Rectal smooth muscle tissue (tissue), 1 donor: ENCODE results near the gene ZNF593OS.
A peak's percentile ranks its signal among the peaks of the same experiment; 100 is the strongest.

Experiments
- H3K27ac ChIP-seq: one replicate; pipeline ENCODE4 v1.7.0; 2013; ENCODE audit warnings: low read depth, low read length, inconsistent platforms
- H3K27me3 ChIP-seq: one replicate; pipeline ENCODE4 v1.7.0; 2013; ENCODE audit warnings: low read length; ENCODE audit not compliant: control insufficient read depth, insufficient read depth
- H3K36me3 ChIP-seq: one replicate; pipeline ENCODE4 v1.7.0; 2013; ENCODE audit warnings: low read length; ENCODE audit not compliant: control insufficient read depth, insufficient read depth
- H3K4me1 ChIP-seq: one replicate; pipeline ENCODE4 v1.7.0; 2013; ENCODE audit warnings: low read length; ENCODE audit not compliant: control insufficient read depth, insufficient read depth
- H3K4me3 ChIP-seq: one replicate; pipeline ENCODE4 v1.7.0; 2013; ENCODE audit warnings: low read length
- H3K9ac ChIP-seq: one replicate; pipeline ENCODE4 v1.7.0; 2013; ENCODE audit warnings: low read length

The ZNF593OS gene

DNA sequence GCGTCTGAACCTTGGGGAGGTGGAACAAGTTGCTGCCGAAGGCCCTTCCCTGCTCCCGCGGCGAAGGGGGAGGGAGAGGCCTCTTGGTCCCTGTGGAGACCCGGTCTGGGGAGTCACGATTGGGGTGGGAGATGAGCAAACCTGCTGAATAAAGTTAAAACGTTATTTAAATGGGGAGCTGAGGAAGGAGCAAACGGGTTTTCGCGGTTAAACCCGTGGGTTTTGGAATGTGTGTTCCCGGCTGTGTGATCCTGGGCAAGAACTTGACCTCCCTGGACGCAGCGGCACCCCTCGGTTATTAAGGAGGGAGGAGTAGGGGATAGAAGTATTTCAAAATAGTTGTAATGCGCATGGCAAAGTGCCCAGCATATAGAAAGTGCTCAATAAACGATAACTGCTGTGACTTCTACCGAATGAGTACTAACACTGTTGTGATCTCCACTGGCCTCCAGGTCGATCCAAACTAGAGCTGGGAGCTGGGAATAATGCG lies 9.4 kb downstream of the ZNF593OS start:
- Histone ChIP-seq H3K4me3 (peak overlapping the region; percentile 35), H3K27ac (no peak overlapping the region), H3K9ac (no peak overlapping the region), H3K27me3 (no peaks in the 10 kb centered on the region), H3K36me3 (no peaks in the 10 kb centered on the region), H3K4me1 (peaks cover 3% of the 10 kb centered on the region)

DNA sequence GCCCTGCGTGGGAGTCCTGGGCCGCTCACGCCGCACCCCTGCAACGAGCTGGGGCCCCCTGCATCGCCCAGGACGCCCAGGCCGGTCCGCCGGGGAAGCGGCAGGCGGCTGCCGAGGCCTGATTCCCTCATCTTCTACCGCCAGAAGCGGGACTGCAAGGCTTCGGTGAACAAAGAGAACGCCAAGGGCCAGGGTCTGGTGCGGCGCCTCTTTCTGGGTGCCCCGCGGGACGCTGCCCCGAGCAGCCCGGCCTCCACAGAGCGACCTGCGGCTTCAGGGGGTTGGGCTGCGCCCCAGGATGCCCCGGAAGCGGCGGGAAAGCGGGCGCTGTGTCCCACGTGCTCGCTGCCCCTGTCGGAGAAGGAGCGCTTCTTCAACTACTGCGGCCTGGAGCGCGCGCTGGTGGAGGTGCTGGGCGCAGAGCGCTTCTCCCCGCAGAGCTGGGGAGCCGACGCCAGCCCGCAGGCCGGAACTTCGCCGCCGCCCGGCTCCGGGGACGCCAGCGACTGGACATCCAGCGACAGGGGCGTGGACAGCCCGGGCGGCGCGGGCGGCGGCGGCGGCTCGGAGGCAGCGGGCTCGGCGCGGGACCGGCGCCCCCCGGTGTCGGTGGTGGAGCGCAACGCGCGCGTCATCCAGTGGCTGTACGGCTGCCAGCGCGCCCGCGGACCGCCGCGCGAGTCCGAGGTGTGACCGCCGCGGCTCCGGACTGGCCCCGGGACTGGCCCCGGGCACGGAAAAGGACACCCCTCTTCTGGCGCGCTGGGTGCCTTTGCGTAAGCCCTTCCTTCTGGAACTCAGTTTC lies 10.0 kb downstream of the ZNF593OS start:
- H3K27ac ChIP-seq = no peak overlapping the region
- H3K4me3 ChIP-seq = peak overlapping the region; percentile 54
- H3K36me3 ChIP-seq = no peaks in the 10 kb centered on the region
- no peaks in the 10 kb centered on the region for H3K27me3 ChIP-seq
- H3K9ac ChIP-seq = peak overlapping the region; percentile 4
- H3K4me1 ChIP-seq = peaks cover 3% of the 10 kb centered on the region

DNA sequence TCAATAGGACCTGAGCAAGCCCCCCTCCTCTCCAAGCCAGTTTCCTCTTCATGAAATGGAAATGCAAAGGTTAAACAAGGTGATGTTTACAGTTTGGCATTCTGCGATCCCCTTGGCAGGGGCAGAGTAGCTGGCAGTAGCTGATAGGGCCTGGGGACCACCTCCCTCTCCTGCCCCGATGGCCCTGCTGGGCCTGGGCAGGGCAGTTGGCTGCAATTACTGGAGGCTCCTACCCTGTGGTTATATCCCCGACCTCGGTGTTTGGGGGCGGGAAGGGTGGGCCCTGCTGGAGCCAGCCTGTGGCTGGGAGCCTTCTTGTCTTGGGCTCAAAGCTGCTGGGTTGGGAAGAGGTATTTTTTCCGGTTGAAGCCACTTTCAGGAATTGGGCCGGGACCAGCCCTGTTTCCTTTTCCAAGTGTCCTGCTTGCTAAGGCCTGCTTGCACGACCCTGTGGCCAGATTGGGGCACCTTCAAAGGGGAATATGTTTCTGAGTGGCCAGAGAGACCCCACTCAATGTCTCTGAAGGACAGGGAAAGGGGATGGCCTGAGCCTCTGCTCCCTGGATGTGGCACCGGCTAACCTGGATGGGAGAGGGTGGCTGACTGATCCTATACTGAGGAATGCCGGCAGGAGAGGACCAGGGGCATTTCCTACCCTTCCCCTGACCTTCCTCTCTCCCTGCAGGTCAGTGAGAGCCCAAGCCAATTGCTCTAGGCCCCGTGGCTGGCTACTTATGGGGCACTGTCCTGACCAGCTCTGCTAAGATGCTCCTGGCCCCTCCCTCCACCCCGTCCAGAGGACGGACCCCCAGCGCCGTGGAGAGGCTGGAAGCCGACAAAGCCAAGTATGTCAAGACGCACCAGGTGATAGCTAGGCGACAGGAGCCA lies 10.9 kb downstream of the ZNF593OS start:
- Histone ChIP-seq H3K4me3 (peak overlapping the region; percentile 54), H3K27me3 (peaks cover 8% of the 10 kb centered on the region), H3K4me1 (peaks cover 3% of the 10 kb centered on the region), H3K27ac (no peak overlapping the region), H3K36me3 (no peaks in the 10 kb centered on the region), H3K9ac (no peak overlapping the region)

DNA sequence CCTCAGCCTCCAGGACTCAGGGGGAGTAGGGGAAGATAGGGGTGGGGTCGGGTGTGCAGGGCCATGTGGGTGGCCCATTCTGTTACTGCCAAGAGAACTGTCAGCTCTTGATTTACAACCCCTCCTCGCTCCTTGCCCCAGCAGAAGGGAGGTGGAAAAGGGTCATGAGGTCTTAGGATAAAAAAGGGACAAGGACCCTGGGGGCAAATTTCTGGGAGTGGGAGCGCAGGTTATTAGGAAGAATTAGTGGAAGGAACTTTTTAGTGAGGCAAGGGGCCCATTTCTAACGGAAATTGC lies 11.9 kb downstream of the ZNF593OS start:
- H3K9ac ChIP-seq = no peak overlapping the region
- peaks cover 3% of the 10 kb centered on the region for H3K4me1 ChIP-seq
- H3K36me3 ChIP-seq = no peaks in the 10 kb centered on the region
- peaks cover 10% of the 10 kb centered on the region for H3K27me3 ChIP-seq
- H3K27ac ChIP-seq = no peak overlapping the region
- H3K4me3 ChIP-seq = no peak overlapping the region

DNA sequence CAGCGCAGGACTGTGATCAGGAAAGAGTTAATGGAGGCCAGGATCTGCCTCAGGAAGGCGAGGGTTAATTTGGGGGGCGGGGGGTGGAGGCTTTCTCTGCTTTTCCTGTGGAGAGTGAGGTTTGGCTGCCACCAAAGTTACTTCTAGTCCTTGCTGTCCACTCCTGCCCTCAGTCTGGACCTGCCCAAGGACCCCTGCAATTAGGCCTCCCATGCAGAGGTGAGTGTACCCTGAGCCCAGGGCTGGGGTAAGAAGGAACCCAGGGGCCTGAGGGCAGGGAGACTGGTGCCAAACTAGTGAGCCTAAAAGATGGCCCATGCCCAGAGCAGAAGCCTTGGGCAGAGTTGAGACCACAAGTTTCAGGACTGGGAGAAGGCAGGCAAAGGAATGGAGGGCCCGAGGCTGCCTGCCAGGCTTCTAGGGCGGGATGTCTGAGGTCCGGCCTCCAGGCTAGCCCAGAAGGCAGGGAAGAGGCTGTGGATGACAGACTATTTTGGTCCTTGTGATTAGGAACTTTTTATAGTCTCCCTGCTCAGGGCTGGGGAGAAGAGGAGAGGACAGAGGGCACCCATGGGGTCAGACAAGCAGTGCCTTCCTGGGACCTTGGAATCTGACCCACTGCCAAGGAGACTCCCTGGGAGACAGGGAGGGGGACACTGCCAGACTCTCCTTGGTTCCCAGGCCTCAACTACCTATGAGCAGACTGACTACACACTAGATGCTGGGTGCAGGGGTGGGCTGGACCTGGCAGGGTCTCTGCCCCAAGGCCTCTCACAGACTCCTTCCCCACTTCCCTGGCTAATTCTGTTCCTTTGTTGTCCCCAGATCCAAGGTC lies 12.5 kb downstream of the ZNF593OS start, which contains the start of gene FAM110D:
Gene FAM110D (plus strand): TSS at position 172 of the 835 bp plus-strand sequence. CDS start 2,213 bp downstream, outside the sequence.
- no peaks in the 10 kb centered on the region for H3K36me3 ChIP-seq
- H3K27ac ChIP-seq = no peak within 1 kb of the TSS
- peaks cover 10% of the 10 kb centered on the region for H3K27me3 ChIP-seq
- peak within 1 kb of the TSS; percentile 22 for H3K4me3 ChIP-seq
- H3K9ac ChIP-seq = no peak within 1 kb of the TSS
- peaks cover 3% of the 10 kb centered on the region for H3K4me1 ChIP-seq

DNA sequence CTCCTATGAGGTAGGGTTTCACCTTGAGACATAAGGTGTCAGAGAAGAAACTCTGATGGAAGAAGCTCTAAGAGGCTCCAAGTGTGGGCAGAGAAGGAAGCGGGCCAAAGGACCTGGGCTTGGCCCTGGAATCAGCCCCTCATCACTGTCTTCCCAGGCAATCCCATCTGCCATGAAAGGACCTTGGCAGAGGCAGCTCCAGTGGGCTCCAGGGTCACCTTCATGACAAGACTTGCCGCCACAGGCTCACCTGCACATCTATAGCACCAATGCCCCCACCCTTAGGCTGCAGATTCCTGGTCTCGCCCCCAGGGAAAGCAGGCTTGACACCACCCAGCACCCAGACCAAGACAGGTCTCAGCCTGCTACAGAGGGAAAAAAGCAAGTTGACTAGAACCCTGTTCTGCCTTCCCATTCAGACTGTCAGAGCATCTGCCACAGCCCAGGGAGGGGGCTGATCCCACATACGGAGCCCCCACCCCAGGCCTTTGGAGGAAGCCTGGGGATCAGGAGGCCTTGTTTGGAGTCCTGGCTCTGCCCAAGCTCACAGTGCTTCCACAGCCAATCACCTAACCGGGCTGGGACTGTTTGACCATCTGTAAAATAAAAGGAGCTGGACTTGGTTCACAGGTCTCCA lies 13.2 kb downstream of the ZNF593OS start:
- Histone ChIP-seq H3K4me1 (peaks cover 3% of the 10 kb centered on the region), H3K4me3 (no peak overlapping the region), H3K27me3 (peaks cover 10% of the 10 kb centered on the region), H3K36me3 (no peaks in the 10 kb centered on the region), H3K9ac (no peak overlapping the region), H3K27ac (no peak overlapping the region)

DNA sequence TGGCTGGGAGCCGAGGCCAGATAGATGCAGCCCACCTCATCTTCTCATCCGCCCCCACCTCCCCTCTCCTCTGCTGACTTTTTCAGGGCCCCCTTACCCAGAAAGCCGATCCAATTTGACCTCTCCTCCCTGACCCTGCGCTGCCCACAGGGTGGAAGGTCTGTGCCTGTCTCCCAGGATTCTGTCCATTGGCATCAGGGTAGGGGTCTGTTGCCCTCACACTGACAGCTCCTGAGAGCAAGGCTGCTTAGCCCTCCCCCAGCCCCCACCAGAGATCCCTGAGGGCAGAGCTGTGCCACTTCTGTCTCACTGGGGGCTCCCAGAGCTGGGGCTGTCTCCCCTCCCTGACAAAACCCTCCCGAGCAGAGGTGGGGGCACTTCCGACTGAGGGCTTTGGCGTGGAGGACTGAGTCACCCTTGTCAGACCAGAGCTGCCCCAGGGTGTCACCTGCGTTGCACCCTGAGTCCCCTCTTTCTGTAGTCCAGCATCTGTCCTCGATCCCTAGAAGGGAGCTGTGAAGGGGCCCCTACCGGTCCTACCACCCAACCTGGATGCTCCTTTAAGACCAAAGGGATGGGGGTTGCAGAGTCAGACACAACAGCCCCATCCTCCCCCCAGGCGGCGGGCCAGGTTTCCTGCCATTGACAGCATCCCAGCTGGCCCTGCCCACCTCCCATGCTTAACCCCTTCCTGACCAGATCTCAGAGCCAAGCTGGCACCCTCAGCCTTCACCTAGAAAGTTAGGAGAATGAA lies 15.2 kb downstream of the ZNF593OS start:
- H3K4me3 ChIP-seq = peak overlapping the region; percentile 36
- no peaks in the 10 kb centered on the region for H3K36me3 ChIP-seq
- H3K27me3 ChIP-seq = peaks cover 10% of the 10 kb centered on the region
- H3K9ac ChIP-seq = no peak overlapping the region
- peaks cover 3% of the 10 kb centered on the region for H3K4me1 ChIP-seq
- peak overlapping the region; percentile 38 for H3K27ac ChIP-seq

DNA sequence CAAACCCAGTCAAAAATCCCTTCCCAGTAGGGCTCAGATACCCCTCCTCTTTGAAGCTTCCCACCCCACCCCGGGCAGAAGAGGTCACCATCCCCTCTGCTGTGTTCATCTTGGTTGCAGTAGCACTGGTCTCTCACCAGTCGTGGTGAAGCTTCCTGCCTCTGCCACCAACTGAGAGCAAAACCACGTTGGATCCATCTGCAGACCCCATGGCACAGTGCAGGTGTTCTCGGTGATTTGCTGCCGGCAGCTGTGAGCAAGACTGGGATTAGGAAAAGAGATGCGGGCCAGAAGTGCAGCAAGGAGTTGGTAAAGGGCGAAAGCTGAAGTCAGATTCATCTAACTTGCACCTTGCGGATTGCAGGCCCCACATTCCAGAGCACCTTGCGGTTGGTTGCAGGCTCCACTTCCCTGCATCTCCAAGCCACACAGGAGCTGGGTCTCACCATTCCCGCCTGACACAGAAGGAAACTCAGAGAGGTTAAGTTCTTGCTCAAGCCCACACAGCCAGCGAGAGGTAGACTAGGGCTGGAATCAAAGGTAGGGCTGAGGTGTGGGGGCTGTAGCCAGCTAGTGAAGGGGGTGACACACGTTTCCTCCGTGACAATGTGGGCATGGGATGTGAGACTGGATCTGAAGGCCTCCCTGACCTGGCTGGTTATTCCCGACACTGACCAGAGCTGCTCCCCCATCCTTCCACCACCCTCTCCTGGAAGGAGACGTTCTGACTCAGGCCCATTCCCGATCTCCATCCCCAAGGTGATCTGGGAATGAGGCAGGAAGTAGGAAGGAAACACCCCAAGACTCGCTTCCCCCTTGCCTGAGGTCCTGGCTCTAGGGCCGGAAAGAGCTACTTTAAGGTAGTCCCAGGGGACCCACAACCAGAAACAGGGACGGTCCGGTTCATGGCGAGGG lies 16.0 kb downstream of the ZNF593OS start:
- Histone ChIP-seq H3K9ac (no peak overlapping the region), H3K4me1 (no peaks in the 10 kb centered on the region), H3K27me3 (peaks cover 10% of the 10 kb centered on the region), H3K4me3 (no peak overlapping the region), H3K36me3 (no peaks in the 10 kb centered on the region), H3K27ac (no peak overlapping the region)

DNA sequence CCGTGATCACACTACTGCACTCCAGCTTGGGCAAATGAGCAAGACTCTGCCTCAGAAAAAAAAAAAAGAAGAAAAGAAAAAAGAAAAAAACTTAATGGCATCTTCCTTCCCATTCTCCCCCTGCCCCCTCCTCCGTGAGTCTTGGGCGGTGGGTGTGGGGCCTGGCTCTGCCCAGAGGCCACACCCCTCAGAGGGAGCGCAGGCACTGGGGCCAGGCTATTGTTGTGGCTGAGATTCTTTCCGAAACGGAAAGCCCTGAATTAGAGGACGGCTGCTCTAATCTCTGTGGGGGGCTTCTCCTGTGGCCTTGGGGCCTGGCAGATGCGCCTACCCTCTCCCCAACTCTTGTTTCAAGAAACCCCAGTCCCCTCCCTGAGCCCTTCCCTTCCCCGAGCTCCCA lies 16.9 kb downstream of the ZNF593OS start:
- Histone ChIP-seq H3K36me3 (no peaks in the 10 kb centered on the region), H3K4me3 (no peak overlapping the region), H3K9ac (no peak overlapping the region), H3K4me1 (no peaks in the 10 kb centered on the region), H3K27me3 (peaks cover 10% of the 10 kb centered on the region), H3K27ac (no peak overlapping the region)

DNA sequence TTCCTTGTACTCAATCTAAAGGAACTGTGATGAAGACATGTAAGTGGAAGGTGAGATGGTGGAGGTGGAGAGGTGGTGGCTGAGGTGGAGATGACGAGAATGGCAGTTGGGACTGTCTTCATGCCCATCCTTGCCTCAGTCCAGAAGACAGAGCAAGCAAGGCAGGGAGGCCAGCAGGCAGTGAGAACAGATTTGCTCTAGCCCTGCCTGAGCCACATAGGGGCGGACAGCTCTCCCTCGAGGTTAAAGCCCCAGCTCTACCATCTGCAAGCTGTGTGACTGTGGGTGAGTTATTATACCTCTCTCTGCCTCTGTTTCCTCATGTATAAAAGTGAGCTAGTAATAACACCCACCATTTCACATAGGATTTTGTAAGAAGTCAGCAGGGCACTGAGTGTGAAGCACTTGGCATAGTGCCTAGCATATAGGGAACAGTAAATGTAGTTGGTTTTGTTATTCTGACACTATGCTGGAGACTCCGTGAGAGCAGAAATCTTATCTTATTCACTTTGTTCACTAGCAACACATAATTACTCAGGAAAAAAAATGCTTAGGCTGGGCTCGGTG lies 17.6 kb downstream of the ZNF593OS start:
- no peak overlapping the region for H3K27ac ChIP-seq

More for the DNA sequence above, 17.6 kb downstream of the ZNF593OS start:
- H3K36me3 ChIP-seq = no peaks in the 10 kb centered on the region
- H3K9ac ChIP-seq = no peak overlapping the region
- H3K4me3 ChIP-seq = no peak overlapping the region
- peaks cover 10% of the 10 kb centered on the region for H3K27me3 ChIP-seq
- no peaks in the 10 kb centered on the region for H3K4me1 ChIP-seq
